ENCODE data around the gene DYNC1LI2. TPM values are rescaled to one million over a fixed set of nuclear protein-coding genes. Genes with fewer than 3 reads are reported as not detected.

Gene DYNC1LI2
- total RNA-seq, 1 experiment from 2014 or later: 94.2 TPM

GRCh38 chr16:66691234-66691633 is 60.2 kb downstream of the DYNC1LI2 start:
- no peak overlapping the region for H2BK5ac ChIP-seq (ENCODE audit: insufficient read length, low read length)
- no peak overlapping the region for H3K14ac ChIP-seq (ENCODE audit: insufficient read depth, low read length)
- H3K4me2 ChIP-seq (ENCODE audit: insufficient read depth, insufficient read length, low read length): no peak overlapping the region
- H3K79me1 ChIP-seq (ENCODE audit: insufficient read depth, low read depth, low read length, poor library complexity, severe bottlenecking): peaks cover 6% of the 10 kb centered on the region
- no peak overlapping the region for H3K23ac ChIP-seq (ENCODE audit: insufficient read length, low read depth, low read length)
- H3K79me2 ChIP-seq (ENCODE audit: insufficient read depth, low read length): peaks cover 1% of the 10 kb centered on the region; the same call in 1 of the 2 replicates
- H2AFZ ChIP-seq (ENCODE audit: low read length): no peak overlapping the region
- H2BK12ac ChIP-seq (ENCODE audit: insufficient read length, low read depth, low read length): no peak overlapping the region
- H2BK120ac ChIP-seq (ENCODE audit: low read depth, low read length, poor library complexity, severe bottlenecking): no peak overlapping the region
- no peak overlapping the region for H3K56ac ChIP-seq (ENCODE audit: insufficient read length, low read depth, low read length)
- no peak overlapping the region for H2BK15ac ChIP-seq (ENCODE audit: low read depth, low read length)
- H3T11ph ChIP-seq (ENCODE audit: low read length): no peak overlapping the region
- Mint-ChIP-seq H3K4me1 (peaks cover 44 to 57% of the 10 kb centered on the region in 2 experiments), H3K4me3 (no peak overlapping the region), H3K27ac (peak overlapping the region in 2 of 3 experiments; percentile 49 to 67; a peak in 2 of 7 replicates), H3K9me3 (no peaks in the 10 kb centered on the region; a peak in 1 of 5 replicates), H3K36me3 (ENCODE audit: insufficient read depth in 1 of 3, low read depth in 3 of 3) (peaks cover 3 to 12% (median 8%) of the 10 kb centered on the region in 3 experiments; a peak in 6 of 7 replicates), H3K27me3 (ENCODE audit: low read depth) (no peaks in the 10 kb centered on the region; the same call in 1 of the 2 replicates)
- no peak for TF ChIP-seq CTCF (conservative IDR thresholded peaks at IDR 0.05)
- no peaks in the 10 kb centered on the region for H3K9me3 ChIP-seq (ENCODE audit: control insufficient read depth, low read depth, low read length)
- H3K4ac ChIP-seq (ENCODE audit: low read depth, low read length): no peak overlapping the region
- peaks cover 9% of the 10 kb centered on the region for H3K23me2 ChIP-seq (ENCODE audit: insufficient read length, low read depth, low read length, poor library complexity, severe bottlenecking)
- H4K8ac ChIP-seq (replicated peaks; ENCODE audit: insufficient read length, low read depth, low read length): no peak overlapping the region
- DNase-seq: no peak
- no peak overlapping the region for H3K18ac ChIP-seq (ENCODE audit: insufficient read length, low read depth, low read length)
- no peak overlapping the region for H3K27ac ChIP-seq (ENCODE audit: insufficient read length, low read depth, low read length)
- WGBS (ENCODE audit: extremely low coverage, insufficient read length, low lambda C conversion rate): no CpG with 5 or more reads among the region's 6 CpGs
- H4K91ac ChIP-seq (ENCODE audit: insufficient read length, low read depth, low read length): no peak overlapping the region
- no peaks in the 10 kb centered on the region for H4K20me1 ChIP-seq (ENCODE audit: control insufficient read depth, insufficient read depth, insufficient read length)
- no peak overlapping the region for H2AK5ac ChIP-seq (ENCODE audit: insufficient read length, low read length)
- H3K27me3 ChIP-seq (ENCODE audit: insufficient read depth, low read length): no peaks in the 10 kb centered on the region
- peaks cover 2% of the 10 kb centered on the region for H3K4me1 ChIP-seq (ENCODE audit: insufficient read depth, low read length)
- H3K9ac ChIP-seq (ENCODE audit: extremely low read depth, insufficient read length, low read length): no peak overlapping the region
- no peak overlapping the region for H4K5ac ChIP-seq (ENCODE audit: insufficient read length, low read depth, low read length)
- H2BK20ac ChIP-seq (ENCODE audit: low read depth, low read length, poor library complexity, severe bottlenecking): no peak overlapping the region
